HG03159 (cell line): ENCODE measurements around the gene TUBGCP5.

Experiments used
- ATAC-seq: cut with Tn5 transposase; IDR thresholded peaks from one replicate; pipeline ENCODE4 v1.9.1; 2021; ENCODE audit warnings: mild to moderate bottlenecking, moderate library complexity; ENCODE audit not compliant: unreplicated experiment

TUBGCP5 gene

GRCh38 chr15:22954798-22955543, 84.4 kb downstream of the TUBGCP5 start:
- no peak for ATAC-seq

GRCh38 chr15:22954326-22954725, 85.0 kb downstream of the TUBGCP5 start:
- no peak for ATAC-seq

GRCh38 chr15:22952796-22953579, 86.4 kb downstream of the TUBGCP5 start:
- ATAC-seq, result no peak

GRCh38 chr15:22951381-22952280, 87.7 kb downstream of the TUBGCP5 start:
- ATAC-seq, result no peak

- no peak for ATAC-seq
These were observed 88.4 kb downstream of the TUBGCP5 start for GRCh38 chr15:22951031-22951380.

GRCh38 chr15:22950256-22950990, 88.9 kb downstream of the TUBGCP5 start:
- no peak for ATAC-seq
